22Rv1 (cell line): ENCODE measurements around the gene CCL8.

Experiments
- ZFX ChIP-seq: fragments of 450-650 bp; IDR thresholded peaks from 2 replicates; pipeline ENCODE4 v1.6.1; 2017; ENCODE audit warnings: antibody characterized with exemption, borderline replicate concordance
- TF ChIP-seq, protein P1 (sequence below): fragments of 450-650 bp; IDR thresholded peaks from 2 replicates; pipeline ENCODE4 v1.5.1; 2017; ENCODE audit warnings: mild to moderate bottlenecking

DNA sequence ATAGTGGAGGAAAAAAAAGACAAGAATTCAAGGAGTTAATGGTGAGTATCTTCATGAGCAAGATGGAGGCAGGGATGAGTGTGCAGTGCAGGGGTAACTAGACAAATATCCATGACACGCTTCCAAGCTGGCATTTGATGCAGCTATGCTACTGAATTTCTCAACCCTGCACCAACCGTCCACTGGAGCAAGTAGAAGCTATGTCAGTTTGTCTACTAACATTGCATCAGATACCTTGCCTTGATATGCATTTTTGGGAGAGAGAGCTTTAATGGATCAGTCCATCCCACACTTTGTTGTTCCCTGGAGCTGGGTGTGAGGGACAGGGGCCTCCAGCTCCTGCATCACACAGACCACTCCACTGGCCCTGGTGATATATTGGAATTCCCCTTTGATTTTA is 17.2 kb upstream of the CCL8 start:
- TF ChIP-seq, protein P1, sequence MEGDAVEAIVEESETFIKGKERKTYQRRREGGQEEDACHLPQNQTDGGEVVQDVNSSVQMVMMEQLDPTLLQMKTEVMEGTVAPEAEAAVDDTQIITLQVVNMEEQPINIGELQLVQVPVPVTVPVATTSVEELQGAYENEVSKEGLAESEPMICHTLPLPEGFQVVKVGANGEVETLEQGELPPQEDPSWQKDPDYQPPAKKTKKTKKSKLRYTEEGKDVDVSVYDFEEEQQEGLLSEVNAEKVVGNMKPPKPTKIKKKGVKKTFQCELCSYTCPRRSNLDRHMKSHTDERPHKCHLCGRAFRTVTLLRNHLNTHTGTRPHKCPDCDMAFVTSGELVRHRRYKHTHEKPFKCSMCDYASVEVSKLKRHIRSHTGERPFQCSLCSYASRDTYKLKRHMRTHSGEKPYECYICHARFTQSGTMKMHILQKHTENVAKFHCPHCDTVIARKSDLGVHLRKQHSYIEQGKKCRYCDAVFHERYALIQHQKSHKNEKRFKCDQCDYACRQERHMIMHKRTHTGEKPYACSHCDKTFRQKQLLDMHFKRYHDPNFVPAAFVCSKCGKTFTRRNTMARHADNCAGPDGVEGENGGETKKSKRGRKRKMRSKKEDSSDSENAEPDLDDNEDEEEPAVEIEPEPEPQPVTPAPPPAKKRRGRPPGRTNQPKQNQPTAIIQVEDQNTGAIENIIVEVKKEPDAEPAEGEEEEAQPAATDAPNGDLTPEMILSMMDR = no peak
- no peak for TF ChIP-seq ZFX
